HG02870 (cell line): ENCODE results near the gene GREM1.

Experiments
- ATAC-seq: cut with Tn5 transposase; IDR thresholded peaks from one replicate; pipeline ENCODE4 v1.9.1; 2021; ENCODE audit warnings: mild to moderate bottlenecking, moderate library complexity; ENCODE audit not compliant: unreplicated experiment

Gene GREM1

GRCh38 chr15:32694222-32694983 is 23.4 kb upstream of the GREM1 start:
- ATAC-seq: no peak

GRCh38 chr15:32698773-32699390 is 18.9 kb upstream of the GREM1 start:
- no peak for ATAC-seq

- ATAC-seq: no peak
Observed at GRCh38 chr15:32700501-32701150, 17.2 kb upstream of the GREM1 start.

- ATAC-seq: no peak
Observed at GRCh38 chr15:32701863-32702262, 15.9 kb upstream of the GREM1 start.

GRCh38 chr15:32704395-32704981 is 13.3 kb upstream of the GREM1 start:
- ATAC-seq: no peak

- ATAC-seq: no peak
Observed at GRCh38 chr15:32705446-32705845, 12.4 kb upstream of the GREM1 start.

GRCh38 chr15:32706704-32707103 is 11.1 kb upstream of the GREM1 start:
- no peak for ATAC-seq

GRCh38 chr15:32707436-32707835 is 10.4 kb upstream of the GREM1 start:
- ATAC-seq: no peak

- ATAC-seq: no peak
Observed at GRCh38 chr15:32709295-32710033, 8.3 kb upstream of the GREM1 start.

- peak; percentile 67 for ATAC-seq
Observed at GRCh38 chr15:32715276-32715675, 2.5 kb upstream of the GREM1 start.

GRCh38 chr15:32716216-32716914 is 1.4 kb upstream of the GREM1 start:
- ATAC-seq: no peak

GRCh38 chr15:32716915-32717425 is 834 bp upstream of the GREM1 start:
- ATAC-seq: no peak

- ATAC-seq: no peak
Observed at GRCh38 chr15:32718227-32718820, 520 bp downstream of the GREM1 start.

- ATAC-seq: no peak
Observed at GRCh38 chr15:32718821-32719716, 1.3 kb downstream of the GREM1 start.

GRCh38 chr15:32721596-32721995 is 3.8 kb downstream of the GREM1 start:
- no peak for ATAC-seq

GRCh38 chr15:32722136-32722535 is 4.3 kb downstream of the GREM1 start:
- ATAC-seq: no peak

GRCh38 chr15:32723171-32723948 is 5.6 kb downstream of the GREM1 start:
- ATAC-seq: peak; percentile 92
